ENCODE results near the gene TIMM13.

GRCh38 chr19:2475018-2475701 is 47.8 kb upstream of the TIMM13 start:
- TF ChIP-seq, protein P1, sequence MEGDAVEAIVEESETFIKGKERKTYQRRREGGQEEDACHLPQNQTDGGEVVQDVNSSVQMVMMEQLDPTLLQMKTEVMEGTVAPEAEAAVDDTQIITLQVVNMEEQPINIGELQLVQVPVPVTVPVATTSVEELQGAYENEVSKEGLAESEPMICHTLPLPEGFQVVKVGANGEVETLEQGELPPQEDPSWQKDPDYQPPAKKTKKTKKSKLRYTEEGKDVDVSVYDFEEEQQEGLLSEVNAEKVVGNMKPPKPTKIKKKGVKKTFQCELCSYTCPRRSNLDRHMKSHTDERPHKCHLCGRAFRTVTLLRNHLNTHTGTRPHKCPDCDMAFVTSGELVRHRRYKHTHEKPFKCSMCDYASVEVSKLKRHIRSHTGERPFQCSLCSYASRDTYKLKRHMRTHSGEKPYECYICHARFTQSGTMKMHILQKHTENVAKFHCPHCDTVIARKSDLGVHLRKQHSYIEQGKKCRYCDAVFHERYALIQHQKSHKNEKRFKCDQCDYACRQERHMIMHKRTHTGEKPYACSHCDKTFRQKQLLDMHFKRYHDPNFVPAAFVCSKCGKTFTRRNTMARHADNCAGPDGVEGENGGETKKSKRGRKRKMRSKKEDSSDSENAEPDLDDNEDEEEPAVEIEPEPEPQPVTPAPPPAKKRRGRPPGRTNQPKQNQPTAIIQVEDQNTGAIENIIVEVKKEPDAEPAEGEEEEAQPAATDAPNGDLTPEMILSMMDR (IDR thresholded peaks at IDR 0.05): no peak
- no peak for TF ChIP-seq POLR2AphosphoS5 (IDR thresholded peaks at IDR 0.05)
- no peak for TF ChIP-seq POLR2A (IDR thresholded peaks at IDR 0.05)
